ENCODE measurements around the gene SLC40A1. TPM values are rescaled to one million over a fixed set of nuclear protein-coding genes. Genes with fewer than 3 reads are reported as not detected.

Gene SLC40A1
- total and polyA plus RNA-seq, 2 of the 13 experiments (the other 11 are each of a cell fraction or from before 2014, with no cell fraction given): 10.6 to 24.9 TPM

DNA sequence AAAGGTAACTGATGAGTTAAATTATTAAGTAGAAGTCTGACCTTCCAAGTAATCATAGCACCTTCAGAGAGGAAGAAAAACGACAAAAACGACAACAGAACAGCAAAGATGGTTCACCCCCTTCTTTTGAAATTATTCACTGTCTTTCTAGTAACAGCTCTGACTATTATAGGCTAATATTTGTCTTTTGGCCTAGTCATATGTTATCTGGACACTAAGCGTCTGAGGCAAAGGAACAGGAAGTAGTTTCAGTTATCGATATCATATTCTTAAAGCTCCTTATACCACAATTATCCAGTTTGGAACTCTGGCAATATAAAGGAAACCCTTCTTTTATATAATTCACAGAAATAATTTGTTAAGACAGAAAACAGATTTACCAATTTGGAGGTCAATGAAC lies 27.6 kb upstream of the SLC40A1 start:
- H4K20me1 ChIP-seq (ENCODE audit: insufficient read depth, low read length): no peaks in the 10 kb centered on the region
- no peaks in the 10 kb centered on the region; a peak in 1 of 5 replicates for H3K27me3 ChIP-seq (ENCODE audit: control insufficient read depth in 1 of 2, insufficient read depth in 2 of 2, low read length in 2 of 2)
- H3K36me3 ChIP-seq (replicated peaks in 1 of 2; ENCODE audit: control insufficient read depth in 1 of 2, insufficient read depth in 2 of 2, low read length in 2 of 2): no peaks in the 10 kb centered on the region
- H3K4me2 ChIP-seq (ENCODE audit: low read depth, low read length): no peak overlapping the region
- in situ Hi-C loops (cut with HindIII; ENCODE audit: extremely low pct_ligation_motif_present, low pct_unique_long_range_greater_than_20kb) (no loop called here), intact Hi-C loops (cut with micrococcal nuclease; ENCODE audit: unreplicated experiment) (no loop called here)
- ChIA-PET POLR2A (interaction anchor here (4.0 kb wide), 1 partner anchor 28 kb away, joined by 21 read pairs; the partner anchor contains the start of gene SLC40A1), CTCF (ENCODE audit: low intra/inter-chr PET ratio, low total read pairs) (no interaction called here)
- BruUV-seq (replicated peaks): no TSS peak
- no peak for FAIRE-seq
- H2AFZ ChIP-seq (ENCODE audit: low read length): no peak overlapping the region
- no peak for ATAC-seq
- no peak overlapping the region for H3K9ac ChIP-seq (ENCODE audit: insufficient read depth, low read depth, low read length)
- TF ChIP-seq ZNF75D (CRISPR knock-in tag; IDR thresholded peaks at IDR 0.05; ENCODE audit: borderline replicate concordance): no peak
- TF ChIP-seq POLR2AphosphoS2 (IDR thresholded peaks at IDR 0.05; ENCODE audit: low read depth, low read length): no peak
- no peak for TF ChIP-seq SRF (IDR thresholded peaks at IDR 0.05; ENCODE audit: low read depth, low read length)
- TF ChIP-seq ZNF749 (CRISPR knock-in tag; IDR thresholded peaks at IDR 0.05; ENCODE audit: borderline replicate concordance): no peak
- no peak for TF ChIP-seq ZNF567 (CRISPR knock-in tag; IDR thresholded peaks at IDR 0.05; ENCODE audit: borderline replicate concordance)
- TF ChIP-seq, protein P1, sequence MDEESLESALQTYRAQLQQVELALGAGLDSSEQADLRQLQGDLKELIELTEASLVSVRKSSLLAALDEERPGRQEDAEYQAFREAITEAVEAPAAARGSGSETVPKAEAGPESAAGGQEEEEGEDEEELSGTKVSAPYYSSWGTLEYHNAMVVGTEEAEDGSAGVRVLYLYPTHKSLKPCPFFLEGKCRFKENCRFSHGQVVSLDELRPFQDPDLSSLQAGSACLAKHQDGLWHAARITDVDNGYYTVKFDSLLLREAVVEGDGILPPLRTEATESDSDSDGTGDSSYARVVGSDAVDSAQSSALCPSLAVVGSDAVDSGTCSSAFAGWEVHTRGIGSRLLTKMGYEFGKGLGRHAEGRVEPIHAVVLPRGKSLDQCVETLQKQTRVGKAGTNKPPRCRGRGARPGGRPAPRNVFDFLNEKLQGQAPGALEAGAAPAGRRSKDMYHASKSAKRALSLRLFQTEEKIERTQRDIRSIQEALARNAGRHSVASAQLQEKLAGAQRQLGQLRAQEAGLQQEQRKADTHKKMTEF (CRISPR knock-in tag; IDR thresholded peaks at IDR 0.05): 0 out of 2 replicates have a peak, but pooled peaks have one; percentile 27
- no peak for TF ChIP-seq SIX4 (CRISPR knock-in tag; IDR thresholded peaks at IDR 0.05)
- TF ChIP-seq PRMT3 (CRISPR knock-in tag; IDR thresholded peaks at IDR 0.05; ENCODE audit: borderline replicate concordance, low read depth): no peak
- TF ChIP-seq, protein P2, sequence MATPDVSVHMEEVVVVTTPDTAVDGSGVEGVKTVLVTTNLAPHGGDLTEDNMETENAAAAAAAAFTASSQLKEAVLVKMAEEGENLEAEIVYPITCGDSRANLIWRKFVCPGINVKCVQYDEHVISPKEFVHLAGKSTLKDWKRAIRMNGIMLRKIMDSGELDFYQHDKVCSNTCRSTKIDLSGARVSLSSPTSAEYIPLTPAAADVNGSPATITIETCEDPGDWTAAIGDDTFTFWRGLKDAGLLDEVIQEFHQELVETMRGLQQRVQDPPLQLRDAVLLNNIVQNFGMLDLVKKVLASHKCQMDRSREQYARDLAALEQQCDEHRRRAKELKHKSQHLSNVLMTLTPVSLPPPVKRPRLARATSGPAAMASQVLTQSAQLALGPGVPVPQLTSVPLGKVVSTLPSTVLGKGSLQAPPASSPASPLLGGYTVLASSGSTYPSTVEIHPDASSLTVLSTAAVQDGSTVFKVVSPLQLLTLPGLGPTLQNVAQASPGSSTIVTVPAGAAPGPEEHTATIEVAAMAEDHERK (CRISPR knock-in tag; IDR thresholded peaks at IDR 0.05; ENCODE audit: low read depth): no peak
- TF ChIP-seq ZNF558 (CRISPR knock-in tag; IDR thresholded peaks at IDR 0.05; ENCODE audit: borderline replicate concordance): no peak
- TF ChIP-seq SP140L (CRISPR knock-in tag; IDR thresholded peaks at IDR 0.05; ENCODE audit: borderline replicate concordance): no peak
- TF ChIP-seq ZNF841 (CRISPR knock-in tag; IDR thresholded peaks at IDR 0.05; ENCODE audit: borderline replicate concordance): no peak
- TF ChIP-seq ZBTB7A (CRISPR knock-in tag; IDR thresholded peaks at IDR 0.05): no peak
- TF ChIP-seq BCL6 (CRISPR knock-in tag; IDR thresholded peaks at IDR 0.05): peak; percentile 77
- 21% methylated on average over 4 of the region's 4 CpGs for WGBS (ENCODE audit: low lambda C conversion rate)
- DNase-seq (ENCODE audit: low spot score): no peak
- H3K27ac ChIP-seq (ENCODE audit: extremely low read length, insufficient read depth, low read length): no peak overlapping the region
- no peak overlapping the region; a peak in 1 of 6 replicates for H3K4me3 ChIP-seq (replicated peaks in 1 of 3; ENCODE audit: insufficient read depth in 1 of 3, low read depth in 2 of 3, low read length in 3 of 3)
- H3K79me2 ChIP-seq (ENCODE audit: insufficient read depth, low read length): no peaks in the 10 kb centered on the region
- H3K9me3 ChIP-seq (ENCODE audit: low read length): no peaks in the 10 kb centered on the region
- peaks cover 29% of the 10 kb centered on the region for H3K4me1 ChIP-seq (ENCODE audit: insufficient read depth, low read length)
